ENCODE results near the gene NFS1. TPM values are rescaled to one million over a fixed set of nuclear protein-coding genes. Genes with fewer than 3 reads are reported as not detected.

The NFS1 gene
- total and polyA plus RNA-seq, 2 experiments from 2014 or later = 38.1 to 48.5 TPM

GRCh38 chr20:35700625-35701148 lies 1.5 kb upstream of the NFS1 start:
- Histone ChIP-seq H3K36me3 (replicated peaks; ENCODE audit: insufficient read depth, low read depth) (peaks cover 3% of the 10 kb centered on the region), H3K4me1 (ENCODE audit: insufficient read depth) (peaks cover 16% of the 10 kb centered on the region), H3K9me3 (ENCODE audit: low read depth) (no peaks in the 10 kb centered on the region), H4K20me1 (ENCODE audit: insufficient read depth, poor library complexity, severe bottlenecking) (peaks cover 35% of the 10 kb centered on the region), H3K79me2 (peaks cover 56% of the 10 kb centered on the region), H3K4me2 (peak overlapping the region; percentile 86), H3K4me3 (peak overlapping the region; percentile 77), H3K9me2 (replicated peaks; ENCODE audit: insufficient read depth) (no peaks in the 10 kb centered on the region), H3K27ac (peak overlapping the region; percentile 97), H2AFZ (no peak overlapping the region), H3K27me3 (no peaks in the 10 kb centered on the region)
- DNase-seq (ENCODE audit: low spot score) = no peak
- no peak for TF ChIP-seq EZH2 (IDR thresholded peaks at IDR 0.05; ENCODE audit: borderline replicate concordance)
- TF ChIP-seq, protein P1, sequence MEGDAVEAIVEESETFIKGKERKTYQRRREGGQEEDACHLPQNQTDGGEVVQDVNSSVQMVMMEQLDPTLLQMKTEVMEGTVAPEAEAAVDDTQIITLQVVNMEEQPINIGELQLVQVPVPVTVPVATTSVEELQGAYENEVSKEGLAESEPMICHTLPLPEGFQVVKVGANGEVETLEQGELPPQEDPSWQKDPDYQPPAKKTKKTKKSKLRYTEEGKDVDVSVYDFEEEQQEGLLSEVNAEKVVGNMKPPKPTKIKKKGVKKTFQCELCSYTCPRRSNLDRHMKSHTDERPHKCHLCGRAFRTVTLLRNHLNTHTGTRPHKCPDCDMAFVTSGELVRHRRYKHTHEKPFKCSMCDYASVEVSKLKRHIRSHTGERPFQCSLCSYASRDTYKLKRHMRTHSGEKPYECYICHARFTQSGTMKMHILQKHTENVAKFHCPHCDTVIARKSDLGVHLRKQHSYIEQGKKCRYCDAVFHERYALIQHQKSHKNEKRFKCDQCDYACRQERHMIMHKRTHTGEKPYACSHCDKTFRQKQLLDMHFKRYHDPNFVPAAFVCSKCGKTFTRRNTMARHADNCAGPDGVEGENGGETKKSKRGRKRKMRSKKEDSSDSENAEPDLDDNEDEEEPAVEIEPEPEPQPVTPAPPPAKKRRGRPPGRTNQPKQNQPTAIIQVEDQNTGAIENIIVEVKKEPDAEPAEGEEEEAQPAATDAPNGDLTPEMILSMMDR (IDR thresholded peaks at IDR 0.05; ENCODE audit: poor library complexity) = no peak
- TF ChIP-seq EZH2phosphoT487 (IDR thresholded peaks at IDR 0.05; ENCODE audit: low read depth, severe bottlenecking, unreplicated experiment) = no peak
- 96% methylated on average over 7 of the region's 7 CpGs for WGBS (ENCODE audit: low lambda C conversion rate, missing lambda C conversion rate)

GRCh38 chr20:35699957-35700624 lies 939 bp upstream of the NFS1 start:
- Histone ChIP-seq H3K4me1 (ENCODE audit: insufficient read depth) (peaks cover 16% of the 10 kb centered on the region), H3K36me3 (replicated peaks; ENCODE audit: insufficient read depth, low read depth) (peaks cover 3% of the 10 kb centered on the region), H3K9me2 (replicated peaks; ENCODE audit: insufficient read depth) (no peaks in the 10 kb centered on the region), H3K27me3 (no peaks in the 10 kb centered on the region), H3K79me2 (peaks cover 50% of the 10 kb centered on the region), H3K4me3 (peak overlapping the region; percentile 77), H3K27ac (peak overlapping the region; percentile 97), H3K9me3 (ENCODE audit: low read depth) (no peaks in the 10 kb centered on the region), H4K20me1 (ENCODE audit: insufficient read depth, poor library complexity, severe bottlenecking) (peaks cover 29% of the 10 kb centered on the region), H3K4me2 (peak overlapping the region; percentile 86), H2AFZ (peak overlapping the region; percentile 89)
- DNase-seq (ENCODE audit: low spot score) = no peak
- TF ChIP-seq, protein P1 (IDR thresholded peaks at IDR 0.05; ENCODE audit: poor library complexity) = no peak
- TF ChIP-seq EZH2phosphoT487 (IDR thresholded peaks at IDR 0.05; ENCODE audit: low read depth, severe bottlenecking, unreplicated experiment) (no peak), EZH2 (IDR thresholded peaks at IDR 0.05; ENCODE audit: borderline replicate concordance) (no peak)
- WGBS (ENCODE audit: low lambda C conversion rate, missing lambda C conversion rate) = 22% methylated on average over 6 of the region's 6 CpGs

DNA sequence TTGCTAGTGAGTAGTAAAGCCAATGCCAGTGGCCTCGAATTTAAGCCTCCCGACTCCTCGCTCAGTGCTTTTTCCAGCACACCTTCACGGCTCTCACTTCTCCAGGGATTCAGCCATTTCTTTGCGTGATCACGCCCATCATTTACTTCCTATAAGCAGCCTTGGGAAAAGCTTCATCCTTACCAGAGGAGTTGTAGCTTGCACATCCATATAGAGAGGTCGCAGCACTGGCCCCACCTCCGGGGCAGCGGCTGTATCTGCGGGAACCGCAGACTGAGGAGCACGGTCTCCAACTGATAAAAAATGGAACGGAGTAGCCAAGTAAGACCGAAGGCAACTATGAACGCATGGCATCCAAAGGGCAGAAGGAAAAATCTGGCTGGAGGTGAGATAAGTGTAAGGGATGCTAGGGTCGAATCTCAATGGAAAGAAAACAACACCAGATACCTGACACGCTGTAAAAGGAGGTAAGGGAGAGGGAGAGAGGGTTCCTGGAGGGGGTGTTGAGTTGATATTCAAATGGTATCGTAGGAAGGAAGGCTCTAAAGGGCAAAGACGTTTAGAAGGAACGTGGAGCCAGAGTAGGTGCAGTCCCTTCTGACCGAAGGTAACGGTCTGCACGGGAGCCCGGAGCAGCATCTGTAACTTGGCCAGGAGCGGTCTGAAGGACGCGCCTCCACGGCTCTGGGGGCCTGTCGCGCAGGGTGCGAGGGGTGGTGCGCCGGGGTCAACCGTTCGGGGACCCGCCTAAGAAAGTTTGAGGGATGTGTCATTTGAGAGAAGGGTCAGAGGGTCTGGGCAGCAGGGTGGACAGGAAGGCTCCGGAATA lies 640 bp downstream of the NFS1 start:
- Histone ChIP-seq H3K27me3 (no peaks in the 10 kb centered on the region), H3K4me3 (peak overlapping the region; percentile 77), H3K4me1 (ENCODE audit: insufficient read depth) (peaks cover 16% of the 10 kb centered on the region), H3K9me3 (ENCODE audit: low read depth) (no peaks in the 10 kb centered on the region), H3K4me2 (peak overlapping the region; percentile 86), H2AFZ (peak overlapping the region; percentile 89), H3K36me3 (replicated peaks; ENCODE audit: insufficient read depth, low read depth) (peaks cover 3% of the 10 kb centered on the region), H4K20me1 (ENCODE audit: insufficient read depth, poor library complexity, severe bottlenecking) (peaks cover 16% of the 10 kb centered on the region), H3K9me2 (replicated peaks; ENCODE audit: insufficient read depth) (no peaks in the 10 kb centered on the region), H3K27ac (peak overlapping the region; percentile 97), H3K79me2 (peaks cover 40% of the 10 kb centered on the region)
- TF ChIP-seq, protein P1 (IDR thresholded peaks at IDR 0.05; ENCODE audit: poor library complexity) = no peak
- WGBS (ENCODE audit: low lambda C conversion rate, missing lambda C conversion rate) = 10% methylated on average over 36 of the region's 37 CpGs
- DNase-seq (ENCODE audit: low spot score) = peak; percentile 10
